MM.1S (cell line): Measurements from ENCODE around the gene ARHGAP32.

ENCODE experiments used
- EZH2 ChIP-seq: fragments of 300-600 bp; sonication (generic); optimal IDR thresholded peaks from 2 replicates; pipeline ENCODE3; 2017; ENCODE audit warnings: low read depth, mild to moderate bottlenecking, antibody characterized with exemption, low read length, mixed read lengths
- EZH2phosphoT487 ChIP-seq: fragments of 300-600 bp; sonication (generic); IDR thresholded peaks from 2 replicates; pipeline ENCODE4 v1.6.1; 2018; ENCODE audit warnings: antibody characterized with exemption, low read length
- TF ChIP-seq, protein P1 (sequence below): fragments of 300-600 bp; sonication (generic); IDR thresholded peaks from 2 replicates; pipeline ENCODE4 v1.5.1; 2016; ENCODE audit warnings: antibody characterized with exemption, low read length, mixed read lengths

DNA sequence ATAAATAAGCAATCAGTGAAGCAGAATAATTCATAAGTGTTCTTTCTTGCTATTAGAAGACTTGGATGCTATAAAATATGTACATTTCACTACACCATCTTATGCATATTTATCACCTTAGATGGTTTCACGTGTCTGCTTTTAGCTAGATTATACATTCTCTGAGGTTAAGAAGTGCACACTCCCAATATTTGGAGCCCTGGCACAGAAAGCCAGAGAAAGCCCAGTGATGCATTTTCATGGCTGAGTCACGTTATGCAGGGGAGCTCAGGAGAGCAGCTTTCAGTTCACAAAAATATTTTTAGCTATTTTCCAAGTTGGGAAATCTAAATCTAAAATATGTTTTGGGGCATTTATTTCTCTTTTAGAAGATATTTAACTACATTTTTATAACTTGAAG is 244.4 kb downstream of the ARHGAP32 start:
- TF ChIP-seq, protein P1, sequence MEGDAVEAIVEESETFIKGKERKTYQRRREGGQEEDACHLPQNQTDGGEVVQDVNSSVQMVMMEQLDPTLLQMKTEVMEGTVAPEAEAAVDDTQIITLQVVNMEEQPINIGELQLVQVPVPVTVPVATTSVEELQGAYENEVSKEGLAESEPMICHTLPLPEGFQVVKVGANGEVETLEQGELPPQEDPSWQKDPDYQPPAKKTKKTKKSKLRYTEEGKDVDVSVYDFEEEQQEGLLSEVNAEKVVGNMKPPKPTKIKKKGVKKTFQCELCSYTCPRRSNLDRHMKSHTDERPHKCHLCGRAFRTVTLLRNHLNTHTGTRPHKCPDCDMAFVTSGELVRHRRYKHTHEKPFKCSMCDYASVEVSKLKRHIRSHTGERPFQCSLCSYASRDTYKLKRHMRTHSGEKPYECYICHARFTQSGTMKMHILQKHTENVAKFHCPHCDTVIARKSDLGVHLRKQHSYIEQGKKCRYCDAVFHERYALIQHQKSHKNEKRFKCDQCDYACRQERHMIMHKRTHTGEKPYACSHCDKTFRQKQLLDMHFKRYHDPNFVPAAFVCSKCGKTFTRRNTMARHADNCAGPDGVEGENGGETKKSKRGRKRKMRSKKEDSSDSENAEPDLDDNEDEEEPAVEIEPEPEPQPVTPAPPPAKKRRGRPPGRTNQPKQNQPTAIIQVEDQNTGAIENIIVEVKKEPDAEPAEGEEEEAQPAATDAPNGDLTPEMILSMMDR: no peak
- no peak for TF ChIP-seq EZH2phosphoT487
- TF ChIP-seq EZH2: no peak
